GM13976 (cell line): ENCODE results near the gene TERF2IP.

Source experiments
- DNase-seq: peaks from one replicate; pipeline ENCODE4 v3.0.0; 2012; ENCODE audit warnings: low spot score
- CTCF ChIP-seq: IDR thresholded peaks from 2 replicates; pipeline ENCODE4 v1.5.1; 2012; ENCODE audit warnings: borderline replicate concordance, mild to moderate bottlenecking; ENCODE audit not compliant: insufficient read depth; ENCODE audit errors: extremely low read depth, missing control alignments, control extremely low read depth
- in situ Hi-C: fragments of 300-500 bp; cut with MboI; formaldehyde crosslinking; loops from one replicate; pipeline ENCODE4 v1.12.0; 2022; ENCODE audit warnings: low sequenced_read_pairs, mixed read lengths, inconsistent platforms; ENCODE audit not compliant: unreplicated experiment

Gene TERF2IP

GRCh38 chr16:75658175-75658574 lies 10.6 kb downstream of the TERF2IP start:
- TF ChIP-seq CTCF = no peak
- no peak for DNase-seq
- in situ Hi-C loops = no loop called here

- no peak for TF ChIP-seq CTCF
- in situ Hi-C loops = no loop called here
Measured at GRCh38 chr16:75660321-75660720, 12.7 kb downstream of the TERF2IP start.

GRCh38 chr16:75660726-75661302 lies 13.2 kb downstream of the TERF2IP start:
- in situ Hi-C loops = no loop called here
- DNase-seq = no peak
- TF ChIP-seq CTCF = no peak

More at GRCh38 chr16:75660321-75660720, 12.7 kb downstream of the TERF2IP start:
- no peak for DNase-seq

GRCh38 chr16:75667503-75667902 lies 19.9 kb downstream of the TERF2IP start:
- TF ChIP-seq CTCF = no peak
- in situ Hi-C loops = no loop called here
- no peak for DNase-seq

- DNase-seq = no peak
- in situ Hi-C loops = no loop called here
- TF ChIP-seq CTCF = no peak
Measured at GRCh38 chr16:75676909-75677308, 29.3 kb downstream of the TERF2IP start, which contains the start of gene CPHXL2. TSS of gene CPHXL2 (minus strand) at chr16:75677009. CDS start at chr16:75676999, 10 bp downstream.

- DNase-seq = no peak
- in situ Hi-C loops = no loop called here
- no peak for TF ChIP-seq CTCF
Measured at GRCh38 chr16:75679366-75679765, 31.8 kb downstream of the TERF2IP start.

- no peak for DNase-seq
- in situ Hi-C loops = no loop called here
- TF ChIP-seq CTCF = no peak
Measured at GRCh38 chr16:75682308-75682707, 34.7 kb downstream of the TERF2IP start.
